G401 (cell line): ENCODE results near the gene ZNF586. TPM values are rescaled to one million over a fixed set of nuclear protein-coding genes. Genes with fewer than 3 reads are reported as not detected.
"Not testable (repeated sequence)": the region's sequence is repeated elsewhere in the genome, so short reads cannot be mapped to it uniquely, and the experiment has no call there.

Experiments
- DNase-seq: peaks from one replicate; pipeline ENCODE4 v3.0.0-alpha.2; 2015; ENCODE audit warnings: low spot score
- in situ Hi-C: cut with HindIII; loops from 2 replicates; pipeline ENCODE4 v1.10.0; 2016; ENCODE audit warnings: low sequenced_read_pairs, mixed read lengths
- total RNA-seq: library from RNA; depleted of rRNA; stranded (reverse); fragments of >200 nt; shearing (Covaris generic); gene quantifications from 2 replicates; pipeline ENCODE4 v1.2.3, GENCODE V29; 2014

Gene ZNF586
- total RNA-seq, 1 experiment from 2014 or later: 20.8 TPM

GRCh38 chr19:57788114-57788692 is 18.7 kb downstream of the ZNF586 start:
- no peak for DNase-seq
- in situ Hi-C loops: no loop called here

GRCh38 chr19:57789288-57789687 is 19.8 kb downstream of the ZNF586 start:
- no peak for DNase-seq

GRCh38 chr19:57796580-57796979 is 27.1 kb downstream of the ZNF586 start:
- DNase-seq, in situ Hi-C loops: not testable (repeated sequence)

More at GRCh38 chr19:57789288-57789687, 19.8 kb downstream of the ZNF586 start:
- in situ Hi-C loops: no loop called here

GRCh38 chr19:57800696-57801095 is 31.2 kb downstream of the ZNF586 start:
- no peak for DNase-seq
- in situ Hi-C loops: no loop called here

- in situ Hi-C loops: no loop called here
- DNase-seq: no peak
Observed at GRCh38 chr19:57802269-57802668, 32.8 kb downstream of the ZNF586 start.

GRCh38 chr19:57803265-57803593 is 33.8 kb downstream of the ZNF586 start:
- DNase-seq: no peak
- in situ Hi-C loops: no loop called here

- in situ Hi-C loops: no loop called here
- DNase-seq: peak; percentile 33
Observed at GRCh38 chr19:57803594-57804325, 34.3 kb downstream of the ZNF586 start.

GRCh38 chr19:57807541-57807940 is 38.1 kb downstream of the ZNF586 start:
- DNase-seq: no peak
- in situ Hi-C loops: no loop called here

GRCh38 chr19:57810410-57811295 is 41.2 kb downstream of the ZNF586 start:
- DNase-seq, in situ Hi-C loops: not testable (repeated sequence)

- no peak for DNase-seq
- in situ Hi-C loops: no loop called here
Observed at GRCh38 chr19:57812226-57812625, 42.8 kb downstream of the ZNF586 start.

- DNase-seq, in situ Hi-C loops: not testable (repeated sequence)
Observed at GRCh38 chr19:57812975-57813820, 43.7 kb downstream of the ZNF586 start.

GRCh38 chr19:57813919-57814504 is 44.5 kb downstream of the ZNF586 start:
- no peak for DNase-seq
- in situ Hi-C loops: no loop called here

GRCh38 chr19:57814505-57815246 is 45.2 kb downstream of the ZNF586 start, which contains the start of gene ZNF552:
ZNF552 (minus strand) TSS chr19:57814913; CDS start chr19:57814743, 170 bp downstream.
- in situ Hi-C loops: no loop called here
- DNase-seq: peak; percentile 98

GRCh38 chr19:57815247-57816075 is 46.0 kb downstream of the ZNF586 start:
- in situ Hi-C loops: no loop called here
- DNase-seq: no peak

- no peak for DNase-seq
- in situ Hi-C loops: no loop called here
Observed at GRCh38 chr19:57816652-57817051, 47.2 kb downstream of the ZNF586 start.

GRCh38 chr19:57817976-57818375 is 48.5 kb downstream of the ZNF586 start:
- no peak for DNase-seq
- in situ Hi-C loops: no loop called here

GRCh38 chr19:57818378-57818777 is 48.9 kb downstream of the ZNF586 start:
- no peak for DNase-seq
- in situ Hi-C loops: no loop called here
